GM21381 (cell line): Measurements from ENCODE around the gene SLC43A3.
"Not testable (repeated sequence)": the region's sequence is repeated elsewhere in the genome, so short reads cannot be mapped to it uniquely, and the experiment has no call there.

Experiments used
- ATAC-seq: cut with Tn5 transposase; IDR thresholded peaks from one replicate; pipeline ENCODE4 v1.9.1; 2021; ENCODE audit warnings: mild to moderate bottlenecking, moderate library complexity; ENCODE audit not compliant: unreplicated experiment

SLC43A3 gene

DNA sequence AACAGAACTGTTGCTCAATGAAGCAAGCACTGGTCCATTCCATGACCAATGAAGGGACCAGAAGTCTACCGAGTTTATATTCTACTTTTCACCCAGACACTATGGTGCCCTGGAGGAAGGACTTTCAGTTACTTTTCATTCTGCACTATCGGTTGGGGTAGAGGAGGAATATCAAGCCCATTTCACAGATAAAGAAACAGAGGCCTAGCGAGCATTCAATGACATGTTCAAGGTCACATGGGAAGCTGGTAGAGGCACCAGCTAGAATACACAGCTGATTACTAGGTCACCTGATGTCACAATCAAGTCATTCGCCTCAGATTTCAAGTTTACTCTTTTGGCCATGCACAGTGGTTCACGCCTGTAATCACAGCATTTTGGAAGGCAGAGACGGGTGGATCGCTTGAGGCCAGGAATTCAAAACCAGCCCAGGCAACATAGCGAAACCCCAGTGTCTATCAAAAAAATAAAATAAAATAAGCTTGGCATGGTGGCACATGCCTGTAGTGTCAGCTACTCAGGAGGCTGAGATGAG is 18.9 kb downstream of the SLC43A3 start:
- no peak for ATAC-seq

DNA sequence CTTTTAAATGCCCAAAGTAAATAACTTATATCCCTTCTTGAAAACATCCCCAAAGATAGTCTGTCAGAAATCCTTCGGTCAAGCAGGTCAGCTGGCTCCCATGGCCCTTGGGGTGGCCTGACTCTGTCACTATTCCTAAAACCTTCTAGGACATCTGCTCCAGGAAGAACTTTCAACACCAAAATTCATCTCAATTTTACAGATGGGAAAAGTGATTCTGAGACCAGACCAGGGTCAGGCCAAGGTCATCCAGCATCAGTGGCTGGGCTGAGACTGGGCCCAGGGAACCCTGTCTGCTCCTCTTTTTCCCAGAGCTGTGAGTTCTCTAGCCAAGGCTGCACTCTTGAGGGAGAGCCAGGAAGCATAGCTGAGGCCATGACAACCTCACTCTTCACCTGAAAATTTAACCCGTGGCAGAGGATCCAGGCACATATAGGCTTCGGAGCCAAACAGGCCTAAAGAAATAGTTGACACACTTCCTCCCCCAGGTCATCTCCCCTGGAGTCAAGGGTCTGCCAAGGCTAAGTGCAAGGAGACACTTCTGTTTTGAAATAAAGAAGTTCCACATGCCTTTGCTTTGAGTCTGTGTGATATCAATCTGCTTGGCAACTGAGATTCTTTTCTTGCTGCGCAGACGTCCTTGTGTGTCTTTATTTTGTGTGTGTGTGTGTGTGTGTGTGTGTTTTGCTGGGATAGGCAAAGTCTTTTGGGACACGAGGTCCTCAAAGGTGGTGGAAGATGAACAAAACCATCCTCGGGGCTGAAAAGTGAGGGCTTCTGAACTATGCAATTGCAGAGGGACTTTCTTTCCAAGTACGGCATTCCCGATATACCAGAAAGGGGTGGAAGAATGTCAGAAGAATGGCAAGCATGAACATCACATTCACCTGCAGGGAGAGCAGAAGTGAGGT is 19.7 kb downstream of the SLC43A3 start:
- ATAC-seq = no peak

DNA sequence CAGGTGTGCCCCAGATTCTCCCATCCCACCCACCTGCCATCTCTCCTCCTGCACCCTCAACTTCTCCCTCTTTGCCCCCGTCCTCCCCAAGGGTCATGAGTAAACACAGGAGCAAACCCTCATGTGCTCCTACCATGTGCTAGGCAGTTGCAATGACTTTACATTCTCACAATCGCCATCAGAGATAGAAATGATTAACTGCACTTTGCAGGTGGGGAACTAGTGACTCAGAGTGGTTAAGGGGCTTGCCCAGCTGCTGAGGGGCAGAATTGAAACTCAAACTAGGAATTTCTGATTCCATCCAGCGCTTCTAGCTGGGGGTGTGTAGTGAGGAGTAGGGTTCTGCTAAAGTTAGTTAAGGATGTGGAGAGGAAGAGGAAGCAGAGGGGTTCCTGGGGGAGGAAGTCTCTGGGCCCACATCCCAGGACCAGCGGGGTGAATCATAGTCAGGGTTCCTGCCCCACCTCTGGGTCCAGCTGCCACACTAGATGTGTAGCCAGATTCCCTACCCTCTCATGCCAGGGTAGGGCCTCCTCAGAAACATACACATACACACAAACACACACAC is 20.5 kb downstream of the SLC43A3 start:
- ATAC-seq = peak; percentile 82

DNA sequence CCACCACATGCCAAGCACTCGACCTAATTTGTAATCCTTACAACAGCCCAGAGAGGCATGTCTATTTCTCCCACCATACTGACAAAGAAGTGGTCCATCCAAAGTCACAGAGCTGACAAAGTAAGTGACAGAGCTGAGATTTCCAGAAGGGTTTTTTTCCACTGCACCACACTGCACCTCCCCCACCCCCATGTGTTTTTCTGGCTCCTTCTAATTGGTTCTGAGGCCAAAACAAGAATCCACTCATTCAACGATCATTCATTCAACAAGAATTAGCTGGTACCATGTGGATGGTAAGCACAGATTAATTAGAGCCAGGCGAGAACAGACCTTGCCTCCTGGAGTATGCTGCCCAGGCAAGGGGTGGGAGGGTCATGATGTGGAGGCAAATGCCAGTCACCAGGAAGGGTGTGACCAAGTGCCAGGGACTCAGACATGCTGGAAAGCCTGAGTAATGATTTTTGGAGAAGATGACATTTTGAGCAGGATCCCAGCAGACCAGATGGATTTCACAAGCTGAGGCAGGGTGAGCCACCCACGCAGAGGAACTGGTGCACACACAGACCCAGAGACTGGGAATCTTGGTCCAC is 21.6 kb downstream of the SLC43A3 start:
- no peak for ATAC-seq

DNA sequence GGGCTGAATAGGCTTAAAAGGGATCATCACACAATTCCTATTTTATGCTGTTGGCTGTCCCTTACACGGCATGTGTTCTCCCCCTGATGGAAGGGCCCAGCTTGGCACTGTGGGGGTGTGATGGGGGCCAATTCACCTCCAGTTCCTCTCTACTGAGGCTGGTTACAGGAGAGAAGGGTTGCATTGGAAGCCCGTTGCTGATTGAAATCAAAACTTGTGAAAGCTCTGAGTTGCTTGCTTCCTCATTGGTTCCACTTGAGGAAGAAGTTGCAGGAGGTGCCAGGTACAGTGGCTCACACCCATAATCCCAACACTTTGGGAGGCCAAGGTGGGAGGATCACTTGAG is 23.1 kb downstream of the SLC43A3 start:
- no peak for ATAC-seq

DNA sequence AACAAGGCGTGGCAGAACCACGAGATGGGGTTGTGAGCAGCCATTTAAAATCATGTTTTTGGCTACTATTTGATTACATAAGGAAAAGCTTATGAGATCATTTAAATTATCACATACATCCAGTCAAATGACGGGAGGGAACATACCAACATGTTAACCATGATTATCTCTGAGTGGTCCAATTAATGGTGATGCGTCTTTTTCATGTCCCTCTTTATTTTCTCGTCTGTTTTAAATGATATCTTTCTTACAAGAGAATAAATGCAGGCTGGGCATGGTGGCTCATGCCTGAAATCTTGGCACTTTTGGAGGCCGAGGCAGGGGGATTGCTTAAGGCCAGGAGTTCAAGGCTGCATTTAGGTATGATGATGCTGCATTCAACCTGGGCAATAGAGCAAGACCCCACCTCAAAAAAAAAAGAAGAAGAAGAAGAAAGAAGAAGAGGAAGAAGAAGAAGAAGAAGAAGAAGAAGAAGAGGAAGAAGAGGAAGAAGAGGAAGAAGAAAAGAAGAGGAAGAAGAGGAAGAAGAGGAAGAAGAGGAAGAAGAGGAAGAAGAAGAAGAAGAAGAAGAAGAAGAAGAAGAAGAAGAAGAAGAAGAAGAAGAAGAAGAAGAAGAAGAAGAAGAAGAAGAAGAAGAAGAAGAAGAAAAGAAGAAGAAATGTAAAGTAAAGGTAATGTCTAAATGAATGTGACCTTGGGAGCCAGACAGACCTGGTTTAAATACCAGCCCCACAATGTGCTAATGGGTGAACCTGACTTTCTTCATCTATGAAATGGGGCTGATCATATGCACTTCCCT is 23.7 kb downstream of the SLC43A3 start:
- not testable (repeated sequence) for ATAC-seq

DNA sequence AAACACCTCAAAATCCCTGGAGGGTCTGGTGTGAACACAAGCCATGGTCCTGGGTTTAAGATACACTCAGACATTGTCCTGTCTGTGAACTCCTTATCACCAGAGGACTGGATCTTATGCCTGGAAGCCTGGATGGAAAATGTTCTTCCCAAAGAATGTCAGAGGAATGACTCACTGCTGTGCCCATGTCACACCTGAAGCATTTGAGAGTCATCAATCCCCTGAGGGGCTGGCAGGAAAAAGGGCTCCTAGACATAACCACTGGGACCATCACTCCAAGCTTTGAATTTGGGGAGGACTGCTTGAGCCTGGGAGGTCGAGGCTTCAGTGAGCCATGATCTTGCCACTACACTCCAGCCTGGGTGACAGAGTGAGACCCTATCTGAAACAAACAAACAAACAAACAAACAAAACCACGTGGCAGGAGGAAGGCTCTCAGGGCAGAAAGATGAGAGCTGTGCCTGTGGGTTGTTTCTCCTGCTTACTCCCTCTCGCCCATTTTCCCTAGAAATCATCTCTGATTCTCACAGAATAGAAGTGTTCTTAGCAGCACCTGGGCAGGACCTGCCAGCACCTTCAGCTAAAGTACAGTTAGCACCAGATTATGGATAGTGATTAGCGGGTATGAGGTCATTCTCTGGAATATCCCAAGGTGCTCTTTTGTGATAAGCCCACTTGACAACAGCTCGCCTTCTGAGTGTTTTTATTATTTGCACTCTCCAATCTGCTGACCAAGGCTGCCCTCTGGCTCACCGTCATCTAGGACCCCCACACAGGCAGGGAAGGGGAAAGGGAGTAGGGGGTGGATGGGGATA is 24.5 kb downstream of the SLC43A3 start:
- no peak for ATAC-seq

DNA sequence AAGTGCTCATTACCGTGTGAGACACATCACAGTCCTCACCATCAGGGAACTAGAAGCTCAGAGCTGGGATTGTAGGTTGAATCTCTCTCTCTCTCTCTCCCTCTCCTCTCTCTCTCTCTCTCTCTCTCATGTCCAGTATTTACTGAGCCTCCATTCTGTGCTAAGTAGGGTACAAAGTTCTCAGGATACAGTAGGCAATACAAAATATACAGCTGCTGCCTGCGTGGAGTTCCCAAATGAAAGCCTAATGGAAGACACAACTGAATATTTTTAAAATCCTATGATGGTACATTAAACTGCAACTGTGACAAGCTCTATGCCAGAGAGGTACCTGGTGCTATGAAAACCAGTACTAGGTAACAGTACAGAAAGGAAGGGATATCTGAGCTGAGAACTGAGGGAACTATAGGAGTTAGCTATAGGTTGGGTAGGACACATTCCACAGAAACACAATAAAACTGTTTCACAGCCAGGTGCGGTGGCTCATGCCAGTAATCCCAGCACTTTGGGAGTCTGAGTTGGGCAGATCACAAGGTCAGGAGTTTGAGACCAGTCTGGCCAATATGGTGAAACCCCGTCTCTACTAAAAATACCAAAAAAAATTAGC is 26.8 kb downstream of the SLC43A3 start:
- no peak for ATAC-seq

DNA sequence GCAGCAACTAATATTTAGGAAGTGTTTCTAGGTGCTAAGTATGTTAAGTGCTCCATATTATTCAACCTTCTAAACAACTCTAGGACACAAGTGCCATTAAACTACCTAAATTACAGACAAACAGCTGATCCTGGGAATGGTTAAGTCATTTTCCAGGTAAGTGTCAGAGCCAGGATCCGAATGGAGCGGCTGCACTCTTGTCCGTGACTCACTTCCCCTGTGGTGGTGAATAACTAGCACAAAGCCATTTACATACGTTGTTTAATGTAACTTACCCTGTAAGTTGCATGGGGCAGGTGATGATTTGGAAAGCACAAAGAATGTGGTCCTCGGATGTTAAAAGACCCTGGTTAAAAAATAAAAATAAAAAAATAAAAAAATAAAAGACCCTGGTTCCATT is 27.7 kb downstream of the SLC43A3 start:
- ATAC-seq = no peak

DNA sequence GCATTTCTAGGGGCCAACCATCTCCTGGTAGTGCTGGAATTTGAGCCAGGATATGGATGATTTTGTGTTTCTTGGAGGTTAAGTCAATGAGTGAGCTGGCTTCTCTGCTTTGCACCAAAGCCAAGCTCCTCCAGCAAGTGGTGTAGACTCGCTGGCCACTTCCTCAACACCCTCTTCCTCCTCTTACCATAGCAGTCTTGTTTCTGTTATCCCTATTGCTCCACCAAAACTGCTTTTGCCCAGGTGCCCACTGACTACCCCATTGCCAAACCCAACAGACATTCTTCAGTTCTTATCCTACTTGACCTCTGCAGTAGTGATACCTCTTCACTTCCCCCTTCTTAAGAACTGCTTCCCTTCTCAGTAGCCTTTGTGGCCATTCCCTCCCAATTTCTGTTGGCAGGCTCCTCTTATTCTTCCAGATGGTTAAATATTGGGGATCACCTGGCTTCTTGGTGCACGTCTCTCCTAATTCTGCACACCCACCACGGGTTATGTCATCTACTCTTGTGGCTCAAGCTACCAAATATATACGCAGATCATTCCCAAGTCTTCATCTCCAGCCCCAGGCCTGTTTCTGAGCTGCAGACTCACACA is 29.4 kb downstream of the SLC43A3 start:
- ATAC-seq = no peak

DNA sequence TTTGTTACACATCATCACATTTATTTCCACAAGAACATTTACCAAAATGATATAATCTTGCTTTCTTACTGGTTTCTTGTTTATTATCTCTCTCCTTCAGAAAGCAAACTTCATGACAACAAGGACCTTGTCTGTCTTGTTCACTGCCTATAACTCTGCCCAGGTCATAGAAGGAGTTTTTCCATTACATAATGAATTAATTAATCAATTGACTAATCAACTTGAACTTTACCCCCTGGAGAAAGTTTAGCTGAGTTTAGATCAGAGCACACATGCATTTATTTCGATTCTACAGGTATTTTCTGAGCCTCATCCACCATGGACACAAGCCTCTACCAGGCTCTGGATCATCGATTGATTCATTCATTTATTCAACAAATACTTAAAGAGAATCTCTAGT is 30.2 kb downstream of the SLC43A3 start:
- no peak for ATAC-seq

DNA sequence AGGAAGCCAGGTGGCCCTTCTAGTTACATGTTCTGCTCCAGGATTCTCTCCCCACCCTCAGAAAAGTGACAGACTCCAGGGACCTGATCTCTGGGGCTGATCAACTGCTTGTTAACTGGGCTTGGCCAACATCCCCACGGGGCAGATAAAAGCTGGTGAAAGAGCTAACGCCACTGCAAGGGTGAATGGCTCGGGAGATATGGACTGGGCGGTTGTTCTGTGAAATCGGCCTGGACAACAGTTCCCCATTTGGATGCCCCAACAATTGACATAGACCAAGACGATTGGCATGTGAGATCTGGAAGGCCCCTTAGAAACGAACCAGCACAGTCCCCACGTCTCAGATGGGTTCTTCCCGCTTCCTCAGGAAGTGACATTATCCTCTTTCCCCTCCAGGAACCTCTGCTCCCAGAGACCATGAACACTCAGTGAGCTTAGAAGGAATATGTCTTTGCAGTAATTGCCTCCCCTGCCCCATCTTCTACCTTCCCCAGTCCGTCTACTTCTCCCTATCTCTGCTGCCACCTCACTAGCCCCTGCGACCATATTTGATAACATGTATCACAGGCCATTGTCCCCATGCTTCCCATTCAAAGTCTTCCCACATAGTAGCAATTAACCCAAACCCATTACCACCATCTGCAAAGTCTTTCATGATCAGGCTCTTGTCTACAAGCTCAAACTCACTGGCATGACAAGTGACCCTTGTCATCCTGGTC is 30.9 kb downstream of the SLC43A3 start:
- no peak for ATAC-seq

DNA sequence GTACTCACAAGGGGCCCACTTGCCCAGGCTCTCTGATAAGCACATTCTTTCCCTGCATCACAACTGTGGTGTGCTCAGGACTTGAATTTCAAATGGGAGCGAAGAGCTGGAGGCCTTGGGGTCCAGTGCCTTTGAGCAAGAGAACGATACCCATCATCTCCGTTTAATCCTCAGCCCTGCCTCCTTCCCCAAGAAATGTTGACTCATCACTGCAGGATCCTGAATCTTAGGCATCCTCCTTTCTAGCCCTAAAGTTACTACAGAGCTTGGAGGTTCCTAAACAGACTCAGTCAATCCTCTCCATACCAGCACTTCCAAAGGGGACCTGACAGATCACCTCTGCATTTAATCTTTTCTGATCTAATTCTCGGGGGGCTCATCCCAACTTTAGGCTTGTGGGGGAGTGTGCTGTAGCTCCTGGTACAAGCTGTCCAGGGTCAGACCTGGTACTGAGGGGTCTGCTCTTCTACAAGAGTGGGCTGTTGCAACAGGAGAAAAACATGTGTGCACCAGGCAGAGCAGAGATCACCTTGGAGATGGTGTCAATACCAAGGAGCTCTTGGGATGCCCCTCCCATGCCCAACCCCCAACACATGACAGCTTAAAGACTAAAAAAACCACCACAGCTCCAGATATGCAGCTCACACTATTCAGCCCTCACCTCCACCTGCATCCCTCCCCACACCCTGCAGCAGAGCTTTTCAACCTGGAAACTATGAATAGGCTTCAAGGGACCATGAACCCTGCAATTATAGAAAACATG is 32.5 kb downstream of the SLC43A3 start:
- ATAC-seq = no peak

DNA sequence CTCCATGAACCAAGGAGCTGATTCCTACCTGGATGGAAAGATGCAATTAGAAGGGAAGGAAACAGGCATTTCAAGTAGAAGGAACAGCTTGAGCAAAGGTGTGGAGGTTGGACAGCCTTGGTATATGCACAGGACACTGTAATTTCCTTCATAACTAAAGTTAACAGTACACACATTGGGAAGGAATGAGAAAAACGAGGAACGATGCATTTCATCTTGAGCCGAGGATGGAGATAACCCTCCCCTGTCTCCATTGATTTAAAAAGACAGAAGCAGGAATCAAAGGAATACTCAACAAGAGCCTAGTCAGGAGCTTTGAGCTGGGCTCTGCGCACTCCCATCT is 34.2 kb downstream of the SLC43A3 start:
- no peak for ATAC-seq

DNA sequence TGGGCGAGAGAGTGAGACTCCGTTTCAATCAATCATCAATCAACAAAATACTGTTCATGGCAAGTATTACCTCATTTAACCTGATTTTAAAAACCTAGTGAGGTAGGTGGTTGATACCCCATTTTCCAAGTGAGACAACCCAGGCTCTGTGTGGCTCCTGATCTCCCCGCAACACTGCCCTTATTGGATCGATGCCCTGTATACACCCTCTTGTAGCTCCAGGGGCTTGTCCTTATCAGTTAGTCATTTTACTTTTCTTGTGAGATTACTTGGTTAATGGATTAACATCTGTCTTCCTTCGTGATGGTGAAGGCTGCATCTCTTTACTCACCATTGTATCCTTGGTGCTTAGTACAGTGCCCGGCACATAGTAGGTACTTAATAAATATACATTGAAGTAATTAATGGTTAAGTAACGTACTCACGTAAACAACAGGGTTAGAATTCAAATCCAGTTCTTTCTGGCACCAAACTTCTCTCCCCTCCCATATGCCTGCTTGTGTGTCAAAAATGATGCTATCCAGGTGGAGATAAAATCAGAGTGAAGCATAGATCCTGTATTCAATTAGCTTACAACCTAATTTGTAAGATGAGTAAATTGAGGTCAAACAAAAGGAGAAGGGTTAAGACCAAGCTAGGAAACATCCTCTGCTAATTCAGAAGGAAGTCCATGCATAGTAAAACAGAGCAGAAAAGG is 34.7 kb downstream of the SLC43A3 start:
- no peak for ATAC-seq

DNA sequence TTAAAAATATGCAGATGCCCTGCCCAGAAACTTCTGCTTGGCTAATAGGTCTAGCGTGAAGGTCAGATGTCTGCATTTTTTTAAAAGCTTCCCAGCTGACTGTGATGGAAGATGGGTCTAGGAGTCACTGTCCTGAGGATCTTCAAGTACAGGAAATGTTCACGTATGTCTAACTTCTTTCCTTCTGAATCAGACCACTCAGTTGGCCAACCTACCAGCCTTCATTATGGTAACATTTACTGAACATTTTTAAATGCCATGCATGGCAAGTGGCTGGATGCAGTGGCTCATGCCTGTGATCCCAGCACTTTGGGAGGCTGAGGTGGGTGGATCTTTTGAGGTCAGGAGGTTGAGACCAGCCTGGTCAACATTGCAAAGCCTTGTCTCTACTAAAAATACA is 35.4 kb downstream of the SLC43A3 start:
- no peak for ATAC-seq

DNA sequence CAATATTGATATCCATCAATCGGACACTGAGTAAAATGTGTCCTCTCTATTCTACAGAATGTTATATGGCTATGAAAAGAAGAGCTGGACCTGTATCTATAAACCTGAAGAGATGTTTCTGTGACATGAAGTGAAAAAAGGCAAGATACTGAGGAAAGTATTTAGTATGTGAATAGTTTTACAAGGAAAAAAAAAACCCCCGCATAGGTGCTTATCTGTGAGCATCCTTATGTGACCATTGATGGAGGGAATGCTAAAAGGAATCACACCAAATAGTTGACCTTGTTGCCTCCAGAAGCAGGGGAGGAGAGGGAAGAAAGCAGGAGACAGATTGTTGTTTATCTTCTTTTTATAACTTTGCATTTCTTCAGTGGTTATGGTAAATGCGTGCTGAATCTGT is 35.8 kb downstream of the SLC43A3 start:
- no peak for ATAC-seq

DNA sequence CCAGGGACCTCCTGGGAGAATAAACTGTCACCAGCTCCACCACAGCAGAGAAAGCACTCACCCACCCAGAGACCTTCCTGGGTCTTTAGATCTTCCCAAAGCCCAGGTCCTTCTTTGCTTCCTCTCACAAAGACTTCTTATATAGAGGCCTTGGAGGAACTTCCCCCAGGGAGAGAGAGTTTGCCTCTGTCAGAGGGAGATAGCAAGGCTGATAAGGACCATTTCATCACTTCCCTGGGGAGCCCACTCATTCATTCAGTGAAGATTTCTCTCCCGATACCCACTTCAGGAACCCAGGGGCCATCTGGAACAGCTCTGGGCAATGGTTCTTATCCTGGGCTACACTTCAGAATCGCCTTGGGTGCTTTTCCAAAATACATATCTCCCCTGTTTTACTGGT is 36.4 kb downstream of the SLC43A3 start, which contains the start of gene PRG2:
TSS of gene PRG2 (minus strand) at position 116 of the 400 bp plus-strand sequence. CDS start 706 bp downstream, outside the sequence.
- no peak for ATAC-seq
